ENCODE results near the gene TENT5C. TPM values are rescaled to one million over a fixed set of nuclear protein-coding genes. Genes with fewer than 3 reads are reported as not detected.

TENT5C gene
- total RNA-seq, 1 donor from 2014 or later: 14.5 TPM

DNA sequence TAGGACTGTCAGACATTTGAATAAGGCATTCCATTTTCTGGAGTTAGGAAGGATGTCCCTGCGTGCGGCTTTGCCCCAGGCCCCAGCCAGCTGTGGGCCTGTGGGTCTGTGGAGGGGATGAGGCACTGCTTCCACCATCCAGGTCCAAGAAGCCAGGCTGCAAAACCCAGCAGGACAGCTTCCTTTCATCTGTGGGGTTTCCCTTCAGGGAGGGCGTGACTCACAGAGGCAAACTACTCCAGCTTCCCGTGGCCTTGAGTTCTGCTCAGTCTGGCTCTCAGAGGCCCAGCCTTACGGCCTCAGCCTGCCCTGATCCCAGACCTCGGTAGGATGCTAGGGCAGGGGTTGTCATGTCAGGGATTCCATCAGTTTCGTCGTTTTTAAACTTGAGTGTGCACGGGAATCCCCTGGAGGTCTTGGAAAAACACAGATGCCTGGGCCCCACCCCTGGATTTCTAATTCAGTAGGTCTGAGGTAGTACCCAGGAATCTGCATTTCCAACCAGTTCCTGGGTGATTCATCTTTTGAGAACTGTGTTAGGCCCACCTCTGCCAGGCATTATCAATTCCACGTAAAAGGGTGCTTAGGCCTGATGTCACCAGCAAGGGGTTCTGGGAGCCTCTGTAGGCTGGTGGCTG lies 32.3 kb upstream of the TENT5C start:
- intact Hi-C loops (cut with micrococcal nuclease): no loop called here

DNA sequence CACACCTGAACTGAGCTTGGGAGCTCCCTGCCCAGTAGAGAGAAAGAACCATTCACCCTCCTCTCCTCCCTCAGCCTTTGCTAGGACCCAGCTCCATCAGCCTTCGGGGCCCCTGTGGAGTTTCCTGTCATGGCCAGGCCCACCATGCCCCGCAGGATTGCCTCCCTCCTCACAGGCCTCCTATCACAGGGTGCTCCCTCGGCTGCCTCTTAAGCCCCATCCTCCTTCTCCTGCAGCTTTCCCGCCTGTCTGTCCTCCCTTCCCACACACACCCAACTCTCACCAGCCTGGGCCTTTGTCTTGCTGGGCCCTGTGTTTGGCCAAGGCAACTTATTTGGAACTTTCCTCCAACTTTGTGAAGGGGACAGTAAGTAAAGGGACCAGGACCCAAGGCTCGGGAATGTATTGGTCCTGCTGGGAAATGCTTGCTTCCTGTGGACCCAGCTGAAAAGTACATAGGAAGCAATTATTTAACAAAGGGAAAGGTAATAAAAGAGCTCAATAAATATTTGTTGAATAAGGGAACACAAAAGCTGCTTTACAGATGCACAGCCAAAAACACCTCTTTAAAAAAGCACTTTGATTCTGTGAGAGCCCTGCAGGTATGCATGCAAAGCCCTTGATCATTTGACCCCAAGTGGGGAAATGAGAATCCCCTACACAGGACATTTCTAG lies 31.6 kb upstream of the TENT5C start:
- intact Hi-C loops (cut with micrococcal nuclease): no loop called here

GRCh38 chr1:117575586-117576225 lies 30.1 kb upstream of the TENT5C start:
- intact Hi-C loops (cut with micrococcal nuclease): no loop called here

GRCh38 chr1:117576236-117576635 lies 29.6 kb upstream of the TENT5C start:
- intact Hi-C loops (cut with micrococcal nuclease): no loop called here

GRCh38 chr1:117577191-117577885 lies 28.5 kb upstream of the TENT5C start:
- intact Hi-C loops (cut with micrococcal nuclease): no loop called here

GRCh38 chr1:117578466-117578865 lies 27.4 kb upstream of the TENT5C start:
- intact Hi-C loops (cut with micrococcal nuclease): no loop called here

DNA sequence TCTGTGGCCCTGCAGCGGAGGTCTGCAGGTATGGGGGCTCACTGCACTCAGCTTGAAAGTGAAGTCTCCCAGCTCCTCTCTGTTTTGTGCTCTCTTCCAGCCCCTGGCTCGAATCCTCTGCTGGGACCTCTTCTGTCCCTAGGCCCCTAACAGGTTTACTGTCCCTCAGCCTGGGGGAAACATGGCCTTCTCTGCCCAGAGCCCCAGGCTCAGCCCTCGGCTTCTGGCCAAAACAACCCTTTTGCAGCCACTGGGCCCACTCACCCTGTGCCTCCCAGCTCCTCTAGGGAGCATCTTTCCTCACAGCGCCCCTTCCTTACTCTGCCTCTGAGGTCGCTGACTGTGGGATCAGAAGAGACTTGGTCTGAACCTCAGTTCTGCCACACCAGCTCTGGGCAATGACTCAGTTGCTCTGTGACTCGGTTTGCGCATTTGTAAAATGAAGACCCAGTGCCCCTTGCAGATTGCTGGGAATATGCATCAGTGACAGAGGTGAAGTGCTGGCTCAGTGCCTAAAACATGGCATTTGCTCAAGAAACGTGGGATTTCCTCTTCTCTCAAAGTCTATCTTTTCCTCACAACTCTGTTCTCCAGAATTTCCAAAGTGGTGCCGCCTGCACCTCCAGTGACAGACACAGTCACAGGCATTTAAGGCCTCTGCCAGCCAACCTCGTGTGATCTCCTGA lies 26.5 kb upstream of the TENT5C start:
- intact Hi-C loops (cut with micrococcal nuclease): no loop called here

- intact Hi-C loops (cut with micrococcal nuclease): no loop called here
Observed at GRCh38 chr1:117580436-117580835, 25.4 kb upstream of the TENT5C start.

DNA sequence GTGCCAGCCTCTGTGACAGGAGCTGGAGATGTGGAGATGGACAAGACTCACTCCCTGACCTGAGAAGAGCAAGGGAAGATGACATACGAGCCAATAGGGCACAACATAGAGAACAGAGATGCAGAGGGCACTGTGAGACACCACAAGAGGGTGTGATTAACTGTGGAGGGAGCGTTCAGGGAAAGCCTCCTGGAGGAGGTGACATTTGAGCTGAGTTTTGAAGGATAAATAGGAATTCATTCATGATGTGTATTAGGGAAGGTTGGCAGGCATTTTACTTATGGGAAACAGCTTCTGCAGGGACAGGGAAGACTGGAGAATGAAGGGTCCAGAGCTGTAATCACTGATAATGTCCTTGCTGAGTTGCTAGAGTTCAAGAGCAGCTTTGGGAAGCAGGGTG lies 25.0 kb upstream of the TENT5C start:
- intact Hi-C loops (cut with micrococcal nuclease): no loop called here

DNA sequence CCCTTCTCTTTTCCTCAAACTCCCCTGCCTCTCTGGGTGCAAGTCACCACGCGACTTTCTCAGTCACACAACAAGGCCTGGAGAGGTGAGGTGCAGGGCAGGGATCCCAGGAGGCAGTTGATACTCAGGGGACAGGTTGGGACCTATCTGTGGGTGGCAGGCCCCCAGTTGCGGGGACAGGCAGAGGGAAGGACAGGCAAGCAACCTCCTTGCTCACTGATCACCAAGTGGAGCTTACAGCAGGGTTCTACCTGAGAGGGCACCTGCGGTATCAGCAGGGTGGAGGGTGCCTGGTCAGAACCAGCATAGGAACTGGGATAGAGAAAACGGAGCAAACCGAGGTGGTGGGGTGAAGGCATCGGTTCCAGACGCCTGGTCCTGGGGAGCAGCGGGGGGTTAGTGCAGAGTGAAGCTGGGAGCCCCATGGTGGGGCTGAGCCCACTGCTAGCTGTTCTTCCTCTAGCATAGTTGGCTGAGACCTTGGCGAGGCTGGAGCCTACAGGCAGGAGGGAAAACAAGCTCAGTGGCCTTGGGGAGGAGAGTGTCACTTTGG lies 24.4 kb upstream of the TENT5C start:
- intact Hi-C loops (cut with micrococcal nuclease): no loop called here

DNA sequence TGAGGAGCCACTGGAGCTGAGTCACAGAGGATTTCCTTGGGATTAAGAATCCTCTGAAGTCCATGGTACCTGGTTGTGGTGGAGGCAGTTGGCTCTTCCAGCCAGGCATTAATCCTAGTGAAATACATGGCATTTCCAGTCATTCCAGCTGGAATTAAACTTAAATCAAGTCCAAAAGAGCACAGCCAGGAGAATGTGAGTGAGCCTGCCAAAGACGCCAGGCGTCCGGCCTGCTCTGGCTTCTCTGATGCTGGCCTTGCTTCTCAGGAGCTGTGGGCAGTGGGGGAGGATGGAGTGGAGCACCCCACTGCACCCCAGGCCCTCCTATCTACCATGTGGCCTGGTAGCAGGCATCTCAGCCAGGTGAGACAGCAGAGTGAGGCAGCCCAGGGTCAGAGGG lies 23.4 kb upstream of the TENT5C start:
- intact Hi-C loops (cut with micrococcal nuclease): no loop called here

DNA sequence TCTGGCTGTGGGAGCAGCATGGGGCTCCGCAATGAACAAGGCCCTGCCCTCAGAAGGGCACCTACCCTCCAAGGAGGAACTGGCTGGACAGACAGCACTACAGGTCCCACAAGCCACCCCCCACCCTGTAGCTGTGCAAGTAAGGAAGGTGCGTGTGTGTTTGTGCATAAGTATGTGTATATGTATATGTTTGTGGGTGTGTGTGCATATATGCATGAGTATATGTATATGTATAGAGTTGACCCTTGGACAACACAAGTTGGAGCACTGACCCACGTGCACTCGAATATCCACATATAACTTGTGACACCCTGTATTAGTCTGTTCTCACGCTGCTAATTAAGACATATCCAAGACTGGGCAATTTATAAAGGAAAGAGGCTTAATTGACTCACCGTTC lies 22.6 kb upstream of the TENT5C start:
- intact Hi-C loops (cut with micrococcal nuclease): no loop called here

- intact Hi-C loops (cut with micrococcal nuclease): no loop called here
Observed at GRCh38 chr1:117584181-117584580, 21.7 kb upstream of the TENT5C start.

DNA sequence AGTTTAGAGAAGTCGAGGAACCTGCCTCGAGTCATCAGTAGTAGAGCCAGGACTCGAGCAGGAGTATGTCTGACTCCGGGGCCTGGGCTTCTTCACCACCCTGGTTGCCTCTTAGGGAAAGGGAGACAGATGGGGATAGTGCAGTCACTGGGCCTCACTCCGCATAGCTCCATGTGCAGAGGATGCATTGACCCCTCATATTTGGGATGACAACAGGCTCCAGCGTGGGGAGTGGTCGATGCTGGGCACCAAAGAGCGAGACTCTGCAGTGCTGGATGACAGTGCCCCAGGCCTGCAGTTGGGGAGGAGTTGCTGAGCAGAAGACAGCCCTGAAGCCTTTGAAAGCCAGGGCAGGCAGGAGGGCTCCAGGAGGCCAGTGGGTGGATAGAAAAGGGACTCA lies 20.8 kb upstream of the TENT5C start:
- intact Hi-C loops (cut with micrococcal nuclease): no loop called here

GRCh38 chr1:117586337-117586736 lies 19.5 kb upstream of the TENT5C start:
- intact Hi-C loops (cut with micrococcal nuclease): no loop called here

- intact Hi-C loops (cut with micrococcal nuclease): no loop called here
Observed at GRCh38 chr1:117586747-117587498, 18.9 kb upstream of the TENT5C start.

- intact Hi-C loops (cut with micrococcal nuclease): no loop called here
Observed at GRCh38 chr1:117587499-117588356, 18.1 kb upstream of the TENT5C start.

DNA sequence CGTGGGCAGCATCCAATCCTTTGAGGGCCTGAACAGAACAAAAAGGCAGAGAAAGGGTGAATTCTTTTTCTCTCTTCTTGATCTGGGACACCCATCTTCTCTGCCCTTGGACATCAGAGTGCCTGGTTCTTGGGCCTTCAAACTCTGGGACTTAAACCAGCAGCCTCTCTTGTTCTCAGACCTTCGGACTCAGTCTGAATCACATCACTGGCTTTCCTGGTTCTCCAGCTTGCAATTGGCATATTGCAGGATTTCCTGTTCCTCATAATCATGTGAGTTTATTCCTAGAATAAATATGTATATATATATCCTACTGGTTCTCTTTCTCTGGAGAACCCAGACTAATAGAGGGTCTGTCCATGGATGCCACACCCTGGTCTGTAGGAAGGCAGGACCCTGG lies 16.3 kb upstream of the TENT5C start:
- intact Hi-C loops (cut with micrococcal nuclease): no loop called here

GRCh38 chr1:117590273-117590925 lies 15.4 kb upstream of the TENT5C start:
- intact Hi-C loops (cut with micrococcal nuclease): no loop called here

All from T-helper 1 cell treated with Interleukin-12 subunit alpha and Interleukin-12 subunit beta and Interleukin-4 antibody, amounts not matched to agents 30 ng/mL and 1 ng/mL, for 36 hours (primary cell).